Adipocyte (in vitro differentiated cells): Measurements from ENCODE around the gene PHTF1.

ENCODE experiments used
- DNase-seq: peaks from one replicate; pipeline ENCODE4 v3.0.0-alpha.2; 2015; ENCODE audit warnings: low read depth
- H3K27me3 ChIP-seq: replicated peaks from 2 replicates; pipeline ENCODE4 v1.7.0; 2013; ENCODE audit warnings: mild to moderate bottlenecking, low read length, moderate library complexity; ENCODE audit not compliant: control insufficient read depth, insufficient read depth
- H3K36me3 ChIP-seq: 2 replicates; pipeline ENCODE4 v1.7.0; 2013; ENCODE audit warnings: low read length, mild to moderate bottlenecking, moderate library complexity; ENCODE audit not compliant: control insufficient read depth, insufficient read depth, severe bottlenecking
- H3K4me1 ChIP-seq: 2 replicates; pipeline ENCODE4 v1.7.0; 2013; ENCODE audit warnings: mild to moderate bottlenecking, low read length, moderate library complexity; ENCODE audit not compliant: control insufficient read depth, insufficient read depth
- H3K4me3 ChIP-seq: 2 replicates; pipeline ENCODE4 v1.7.0; 2013; ENCODE audit warnings: mild to moderate bottlenecking, low read length, moderate library complexity
- H3K9ac ChIP-seq: 2 replicates; pipeline ENCODE4 v1.7.0; 2013; ENCODE audit warnings: mild to moderate bottlenecking, low read length, moderate library complexity
- H3K9me3 ChIP-seq: 2 replicates; pipeline ENCODE4 v1.7.0; 2013; ENCODE audit warnings: mild to moderate bottlenecking, low read length, moderate library complexity; ENCODE audit not compliant: control insufficient read depth

PHTF1 gene

GRCh38 chr1:113662101-113662500 lies 97.2 kb downstream of the PHTF1 start:
- no peak overlapping the region for H3K9ac ChIP-seq
- H3K36me3 ChIP-seq = peaks cover 5% of the 10 kb centered on the region
- no peaks in the 10 kb centered on the region for H3K27me3 ChIP-seq
- no peaks in the 10 kb centered on the region for H3K4me1 ChIP-seq
- no peaks in the 10 kb centered on the region for H3K9me3 ChIP-seq
- no peak for DNase-seq
- H3K4me3 ChIP-seq = no peak overlapping the region

GRCh38 chr1:113660088-113660487 lies 99.2 kb downstream of the PHTF1 start:
- Histone ChIP-seq H3K36me3 (peaks cover 5% of the 10 kb centered on the region), H3K4me1 (no peaks in the 10 kb centered on the region), H3K27me3 (no peaks in the 10 kb centered on the region), H3K9me3 (no peaks in the 10 kb centered on the region), H3K4me3 (no peak overlapping the region), H3K9ac (no peak overlapping the region)
- no peak for DNase-seq

GRCh38 chr1:113659556-113659955 lies 99.7 kb downstream of the PHTF1 start:
- H3K9ac ChIP-seq = no peak overlapping the region
- H3K9me3 ChIP-seq = no peaks in the 10 kb centered on the region
- no peaks in the 10 kb centered on the region for H3K27me3 ChIP-seq
- peaks cover 5% of the 10 kb centered on the region for H3K36me3 ChIP-seq
- no peak overlapping the region for H3K4me3 ChIP-seq
- H3K4me1 ChIP-seq = no peaks in the 10 kb centered on the region
- no peak for DNase-seq

GRCh38 chr1:113659035-113659434 lies 100.3 kb downstream of the PHTF1 start:
- no peaks in the 10 kb centered on the region for H3K27me3 ChIP-seq
- H3K36me3 ChIP-seq = peaks cover 5% of the 10 kb centered on the region
- H3K4me3 ChIP-seq = no peak overlapping the region
- no peaks in the 10 kb centered on the region for H3K4me1 ChIP-seq
- no peak for DNase-seq
- H3K9me3 ChIP-seq = no peaks in the 10 kb centered on the region
- no peak overlapping the region for H3K9ac ChIP-seq

GRCh38 chr1:113657556-113658063 lies 101.7 kb downstream of the PHTF1 start:
- DNase-seq = no peak
- Histone ChIP-seq H3K4me3 (no peak overlapping the region), H3K4me1 (no peaks in the 10 kb centered on the region), H3K36me3 (peaks cover 5% of the 10 kb centered on the region), H3K9ac (no peak overlapping the region), H3K27me3 (no peaks in the 10 kb centered on the region), H3K9me3 (no peaks in the 10 kb centered on the region)

GRCh38 chr1:113657126-113657525 lies 102.2 kb downstream of the PHTF1 start:
- H3K4me1 ChIP-seq = no peaks in the 10 kb centered on the region
- H3K9me3 ChIP-seq = no peaks in the 10 kb centered on the region
- H3K27me3 ChIP-seq = no peaks in the 10 kb centered on the region
- no peak for DNase-seq
- peaks cover 5% of the 10 kb centered on the region for H3K36me3 ChIP-seq
- H3K4me3 ChIP-seq = no peak overlapping the region
- H3K9ac ChIP-seq = no peak overlapping the region

GRCh38 chr1:113654883-113655282 lies 104.4 kb downstream of the PHTF1 start:
- Histone ChIP-seq H3K36me3 (peaks cover 8% of the 10 kb centered on the region), H3K4me3 (no peak overlapping the region), H3K9ac (no peak overlapping the region), H3K27me3 (no peaks in the 10 kb centered on the region), H3K9me3 (no peaks in the 10 kb centered on the region), H3K4me1 (no peaks in the 10 kb centered on the region)
- no peak for DNase-seq

GRCh38 chr1:113653741-113654140 lies 105.5 kb downstream of the PHTF1 start:
- H3K4me1 ChIP-seq = no peaks in the 10 kb centered on the region
- H3K4me3 ChIP-seq = no peak overlapping the region
- H3K27me3 ChIP-seq = no peaks in the 10 kb centered on the region
- no peak overlapping the region for H3K9ac ChIP-seq
- peaks cover 2% of the 10 kb centered on the region for H3K36me3 ChIP-seq
- no peak for DNase-seq
- H3K9me3 ChIP-seq = no peaks in the 10 kb centered on the region

GRCh38 chr1:113652771-113653170 lies 106.5 kb downstream of the PHTF1 start:
- H3K9ac ChIP-seq = no peak overlapping the region
- H3K4me1 ChIP-seq = no peaks in the 10 kb centered on the region
- no peak overlapping the region for H3K4me3 ChIP-seq
- peaks cover 5% of the 10 kb centered on the region for H3K36me3 ChIP-seq
- H3K9me3 ChIP-seq = no peaks in the 10 kb centered on the region
- DNase-seq = no peak
- no peaks in the 10 kb centered on the region for H3K27me3 ChIP-seq

- H3K27me3 ChIP-seq = no peaks in the 10 kb centered on the region
- no peaks in the 10 kb centered on the region for H3K4me1 ChIP-seq
- no peak for DNase-seq
- H3K36me3 ChIP-seq = peaks cover 8% of the 10 kb centered on the region
- H3K4me3 ChIP-seq = no peak overlapping the region
- H3K9ac ChIP-seq = no peak overlapping the region
- H3K9me3 ChIP-seq = no peaks in the 10 kb centered on the region
Observed at GRCh38 chr1:113648478-113648877, 110.8 kb downstream of the PHTF1 start.

GRCh38 chr1:113647164-113647563 lies 112.1 kb downstream of the PHTF1 start:
- no peak overlapping the region for H3K4me3 ChIP-seq
- peaks cover 15% of the 10 kb centered on the region for H3K36me3 ChIP-seq
- H3K4me1 ChIP-seq = no peaks in the 10 kb centered on the region
- H3K27me3 ChIP-seq = no peaks in the 10 kb centered on the region
- DNase-seq = peak; percentile 15
- no peaks in the 10 kb centered on the region for H3K9me3 ChIP-seq
- H3K9ac ChIP-seq = no peak overlapping the region
